MM.1S (cell line): Measurements from ENCODE around the gene NOTUM.

Experiments
- DNase-seq: peaks from one replicate; pipeline ENCODE4 v3.0.0-alpha.2; 2015
- H2AFZ ChIP-seq: fragments of 300-600 bp; sonication (generic); 2 replicates; pipeline ENCODE4 v1.6.0; 2016; ENCODE audit warnings: antibody characterized with exemption, low read length
- H3F3A ChIP-seq: fragments of 300-600 bp; sonication (generic); 2 replicates; pipeline ENCODE4 v1.6.1; 2016; ENCODE audit warnings: mild to moderate bottlenecking, antibody characterized with exemption, low read length, moderate library complexity, mixed read lengths; ENCODE audit not compliant: insufficient read depth
- H3K27ac ChIP-seq: fragments of 300-600 bp; sonication (generic); 2 replicates; pipeline ENCODE4 v1.5.1; 2016; ENCODE audit warnings: mild to moderate bottlenecking, low read length
- H3K27me3 ChIP-seq: fragments of 300-600 bp; sonication (generic); replicated peaks from 2 replicates; pipeline ENCODE4 v1.6.0; 2016; ENCODE audit warnings: low read length; ENCODE audit not compliant: insufficient read depth
- H3K36me3 ChIP-seq: fragments of 300-600 bp; sonication (generic); replicated peaks from 2 replicates; pipeline ENCODE4 v1.6.1; 2016; ENCODE audit warnings: mild to moderate bottlenecking, low read length, mixed read lengths; ENCODE audit not compliant: insufficient read depth
- H3K4me1 ChIP-seq: fragments of 300-600 bp; sonication (generic); 2 replicates; pipeline ENCODE4 v1.6.1; 2016; ENCODE audit warnings: low read length, mixed read lengths
- H3K4me2 ChIP-seq: fragments of 300-600 bp; sonication (generic); 2 replicates; pipeline ENCODE4 v1.6.0; 2016; ENCODE audit warnings: low read depth, low read length
- H3K4me3 ChIP-seq: fragments of 300-600 bp; sonication (generic); 2 replicates; pipeline ENCODE4 v1.5.1; 2016; ENCODE audit warnings: low read length, mixed read lengths
- H3K79me2 ChIP-seq: fragments of 300-600 bp; sonication (generic); 2 replicates; pipeline ENCODE4 v1.6.1; 2016; ENCODE audit warnings: mixed run types, low read length, mixed read lengths
- H3K9ac ChIP-seq: fragments of 300-600 bp; sonication (generic); 2 replicates; pipeline ENCODE4 v1.6.1; 2016; ENCODE audit warnings: low read length, mixed read lengths
- H3K9me2 ChIP-seq: fragments of 300-600 bp; sonication (generic); replicated peaks from 2 replicates; pipeline ENCODE4 v1.6.1; 2016; ENCODE audit warnings: mild to moderate bottlenecking, low read length, mixed read lengths; ENCODE audit not compliant: insufficient read depth
- H3K9me3 ChIP-seq: fragments of 300-600 bp; sonication (generic); replicated peaks from 2 replicates; pipeline ENCODE4 v1.6.1; 2016; ENCODE audit warnings: mild to moderate bottlenecking, low read length, mixed read lengths; ENCODE audit not compliant: insufficient read depth
- H4K20me1 ChIP-seq: fragments of 300-600 bp; sonication (generic); 2 replicates; pipeline ENCODE4 v1.6.1; 2016; ENCODE audit warnings: mild to moderate bottlenecking, low read length, moderate library complexity, mixed read lengths; ENCODE audit not compliant: insufficient read depth
- CTCF ChIP-seq: fragments of 300-600 bp; sonication (generic); IDR thresholded peaks from 2 replicates; pipeline ENCODE4 v1.5.1; 2016; ENCODE audit warnings: antibody characterized with exemption, low read length, mixed read lengths
- EZH2 ChIP-seq: fragments of 300-600 bp; sonication (generic); optimal IDR thresholded peaks from 2 replicates; pipeline ENCODE3; 2017; ENCODE audit warnings: low read depth, mild to moderate bottlenecking, antibody characterized with exemption, low read length, mixed read lengths
- EZH2phosphoT487 ChIP-seq: fragments of 300-600 bp; sonication (generic); IDR thresholded peaks from 2 replicates; pipeline ENCODE4 v1.6.1; 2018; ENCODE audit warnings: antibody characterized with exemption, low read length

The NOTUM gene

GRCh38 chr17:81991684-81992305 is 30.8 kb upstream of the NOTUM start:
- Histone ChIP-seq H3K9me2 (no peaks in the 10 kb centered on the region), H3K9ac (no peak overlapping the region), H3K4me3 (no peak overlapping the region), H3F3A (no peaks in the 10 kb centered on the region), H3K27me3 (no peaks in the 10 kb centered on the region), H3K4me1 (no peaks in the 10 kb centered on the region), H3K9me3 (no peaks in the 10 kb centered on the region), H3K79me2 (no peaks in the 10 kb centered on the region), H2AFZ (no peak overlapping the region), H3K36me3 (no peaks in the 10 kb centered on the region), H3K27ac (no peak overlapping the region), H4K20me1 (no peaks in the 10 kb centered on the region), H3K4me2 (no peak overlapping the region)
- DNase-seq, result no peak
- TF ChIP-seq EZH2 (no peak), EZH2phosphoT487 (no peak), CTCF (no peak)

GRCh38 chr17:81990836-81991683 is 30.1 kb upstream of the NOTUM start:
- no peak overlapping the region for H3K27ac ChIP-seq
- H3K27me3 ChIP-seq, result no peaks in the 10 kb centered on the region
- no peaks in the 10 kb centered on the region for H3K4me1 ChIP-seq
- H4K20me1 ChIP-seq, result no peaks in the 10 kb centered on the region
- H3F3A ChIP-seq, result no peaks in the 10 kb centered on the region
- TF ChIP-seq EZH2phosphoT487 (no peak), CTCF (no peak)
- no peaks in the 10 kb centered on the region for H3K36me3 ChIP-seq
- no peaks in the 10 kb centered on the region for H3K79me2 ChIP-seq
- DNase-seq, result no peak
- H3K4me2 ChIP-seq, result no peak overlapping the region
- H3K9ac ChIP-seq, result no peak overlapping the region
- no peak overlapping the region for H3K4me3 ChIP-seq
- no peak overlapping the region for H2AFZ ChIP-seq
- H3K9me3 ChIP-seq, result no peaks in the 10 kb centered on the region
- no peaks in the 10 kb centered on the region for H3K9me2 ChIP-seq

GRCh38 chr17:81987161-81987770 is 26.3 kb upstream of the NOTUM start:
- Histone ChIP-seq H3F3A (no peaks in the 10 kb centered on the region), H3K36me3 (no peaks in the 10 kb centered on the region), H3K4me3 (no peak overlapping the region), H3K79me2 (no peaks in the 10 kb centered on the region), H3K9me3 (no peaks in the 10 kb centered on the region), H3K9ac (no peak overlapping the region), H4K20me1 (no peaks in the 10 kb centered on the region), H3K4me1 (no peaks in the 10 kb centered on the region), H3K27ac (no peak overlapping the region), H3K27me3 (no peaks in the 10 kb centered on the region), H3K9me2 (no peaks in the 10 kb centered on the region), H3K4me2 (no peak overlapping the region), H2AFZ (no peak overlapping the region)
- no peak for DNase-seq
- TF ChIP-seq EZH2phosphoT487 (no peak), EZH2 (no peak), CTCF (no peak)
